A673 (cell line): ENCODE data around the gene RNF128. TPM values are rescaled to one million over a fixed set of nuclear protein-coding genes. Genes with fewer than 3 reads are reported as not detected.
"Not testable (repeated sequence)": the region's sequence is repeated elsewhere in the genome, so short reads cannot be mapped to it uniquely, and the experiment has no call there.

Experiments used
- BruUV-seq: library from RNA; stranded (reverse); fragments of 400-500 nt; replicated peaks from 2 replicates; lab custom pipeline; 2021; lab: Mats Ljungman, UMichigan
- CTCF ChIA-PET: fragments of 300-600 bp; sonication (Branson Sonifier 250); formaldehyde crosslinking; loops from one replicate; lab custom pipeline; 2022; ENCODE audit warnings: antibody characterized with exemption; lab: Charles Lee
- POLR2A ChIA-PET: fragments of 300-600 bp; sonication (Branson Sonifier 250); formaldehyde crosslinking; loops from one replicate; lab custom pipeline; 2022; ENCODE audit warnings: antibody characterized with exemption; ENCODE audit not compliant: low non-redundant PET; lab: Charles Lee
- DNase-seq: peaks from one replicate; pipeline ENCODE4 v3.0.0-alpha.2; 2015; ENCODE audit warnings: low spot score
- H3K27ac ChIP-seq: fragments of 200-600 bp; sonication (generic); 2 replicates; pipeline ENCODE4 v1.5.1; 2016; ENCODE audit warnings: mixed run types, low read depth, mild to moderate bottlenecking, mixed read lengths, antibody characterized with exemption, low read length; ENCODE audit not compliant: poor library complexity, severe bottlenecking
- H3K27me3 ChIP-seq: fragments of 200-600 bp; sonication (generic); replicated peaks from 2 replicates; pipeline ENCODE4 v1.6.1; 2017; ENCODE audit warnings: mixed run types, low read depth, mild to moderate bottlenecking, mixed read lengths, antibody characterized with exemption, low read length; ENCODE audit not compliant: insufficient read depth, poor library complexity
- H3K36me3 ChIP-seq: fragments of 200-600 bp; sonication (generic); 2 replicates; pipeline ENCODE4 v1.6.1; 2016; ENCODE audit warnings: mixed run types, mild to moderate bottlenecking, mixed read lengths, antibody characterized with exemption, low read length; ENCODE audit not compliant: insufficient read depth, poor library complexity, severe bottlenecking
- H3K4me1 ChIP-seq: fragments of 200-600 bp; sonication (generic); 2 replicates; pipeline ENCODE4 v1.6.1; 2017; ENCODE audit warnings: mixed run types, mild to moderate bottlenecking, mixed read lengths, antibody characterized with exemption, low read length; ENCODE audit not compliant: insufficient read depth, poor library complexity, severe bottlenecking
- H3K4me3 ChIP-seq: fragments of 200-600 bp; sonication (generic); 2 replicates; pipeline ENCODE4 v1.5.1; 2016; ENCODE audit warnings: low read depth, mixed run types, mild to moderate bottlenecking, mixed read lengths, low read length; ENCODE audit not compliant: poor library complexity, severe bottlenecking
- H3K9me3 ChIP-seq: fragments of 200-600 bp; sonication (generic); 2 replicates; pipeline ENCODE4 v1.6.1; 2016; ENCODE audit warnings: mixed run types, low read depth, mild to moderate bottlenecking, mixed read lengths, antibody characterized with exemption, low read length; ENCODE audit not compliant: poor library complexity, severe bottlenecking
- CTCF ChIP-seq: fragments of 300-800, 200-600 bp; sonication (generic); conservative IDR thresholded peaks from 2 replicates; pipeline ENCODE4 v1.5.1; 2017; ENCODE audit warnings: low read depth, mild to moderate bottlenecking, antibody characterized with exemption, low read length, moderate library complexity, mixed read lengths
- EZH2 ChIP-seq: fragments of 200-600 bp; sonication (generic); IDR thresholded peaks from 2 replicates; pipeline ENCODE4 v1.6.1; 2017; ENCODE audit warnings: borderline replicate concordance, low read depth, mild to moderate bottlenecking, mixed read lengths, antibody characterized with exemption, low read length; ENCODE audit not compliant: poor library complexity, severe bottlenecking
- intact Hi-C: fragments of 100-400 bp; cut with micrococcal nuclease; formaldehyde crosslinking; loops from one replicate; pipeline ENCODE4 v1.10.0; 2022; ENCODE audit not compliant: unreplicated experiment
- total RNA-seq: library from RNA; stranded (reverse); gene quantifications from 2 replicates; pipeline ENCODE4 v1.2.3, GENCODE V29; 2021

The RNF128 gene
- total RNA-seq, 1 experiment from 2014 or later, result not detected

- Histone ChIP-seq H3K36me3 (no peaks in the 10 kb centered on the region), H3K27me3 (peaks cover 29% of the 10 kb centered on the region), H3K27ac (no peak overlapping the region), H3K4me3 (peak overlapping the region; percentile 49), H3K9me3 (no peaks in the 10 kb centered on the region), H3K4me1 (no peaks in the 10 kb centered on the region)
- ChIA-PET CTCF (interaction anchor here (0.6 kb wide), 1 partner anchor 46 kb away, joined by 3 read pairs; no protein-coding TSS in a partner anchor), POLR2A (no interaction called here)
- no TSS peak for BruUV-seq
- no peak for DNase-seq
- TF ChIP-seq CTCF, result no peak
- no peak for TF ChIP-seq EZH2
- intact Hi-C loops, result no loop called here
Measured at GRCh38 chrX:106802063-106802387, 75.5 kb downstream of the RNF128 start.

- no peaks in the 10 kb centered on the region for H3K36me3 ChIP-seq
- DNase-seq, result peak; percentile 89
- ChIA-PET POLR2A (no interaction called here), CTCF (interaction anchor here (0.6 kb wide), 1 partner anchor 45 kb away, joined by 3 read pairs; no protein-coding TSS in a partner anchor)
- peak within 1 kb of the TSS; percentile 49 for H3K4me3 ChIP-seq
- TF ChIP-seq EZH2 (no peak), CTCF (no peak)
- H3K9me3 ChIP-seq, result no peaks in the 10 kb centered on the region
- H3K27ac ChIP-seq, result no peak within 1 kb of the TSS
- H3K4me1 ChIP-seq, result no peaks in the 10 kb centered on the region
- peaks cover 29% of the 10 kb centered on the region for H3K27me3 ChIP-seq
- intact Hi-C loops, result no loop called here
- no TSS peak for BruUV-seq
Measured at GRCh38 chrX:106802388-106803275, 76.1 kb downstream of the RNF128 start, which contains the start of gene TBC1D8B. TBC1D8B (plus strand) TSS chrX:106802673; CDS start chrX:106802854, 181 bp downstream.

DNA sequence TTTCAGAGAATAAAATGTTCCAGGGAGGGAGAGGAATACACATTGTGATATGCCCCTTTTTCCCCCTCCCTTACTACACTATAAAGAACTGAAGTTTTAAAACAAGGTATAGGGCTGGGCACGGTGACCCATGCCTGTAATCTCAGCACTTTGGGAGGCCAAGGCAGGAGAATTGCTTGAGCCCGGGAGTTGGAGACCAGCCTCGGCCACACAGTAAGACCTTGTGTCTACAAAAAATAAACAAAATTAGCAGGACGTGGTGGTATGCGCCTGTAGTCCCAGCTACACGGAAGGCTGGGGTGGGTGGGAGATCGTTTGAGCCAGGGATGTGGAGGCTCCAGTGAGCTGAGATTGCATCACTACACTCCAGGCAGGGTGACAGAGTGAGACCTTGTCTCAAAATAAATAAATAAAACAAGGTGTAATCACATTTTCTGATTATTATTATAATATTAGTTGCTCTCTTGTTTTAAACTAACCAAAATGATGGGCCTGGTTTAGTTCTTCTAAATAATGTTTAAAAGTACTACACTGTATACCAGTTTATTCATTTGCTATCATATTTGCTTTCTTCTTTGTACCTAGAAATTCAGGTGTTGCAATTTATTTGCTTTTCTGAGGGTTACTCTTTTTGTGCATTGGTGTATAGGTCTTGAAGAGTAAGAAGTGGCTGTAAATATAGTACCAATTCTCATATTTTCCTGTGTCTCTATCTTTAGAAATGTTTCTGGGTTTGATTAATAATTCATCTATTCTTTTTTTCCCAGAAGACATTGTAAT, 84.8 kb downstream of the RNF128 start:
- H3K27ac ChIP-seq, result no peak overlapping the region
- no peaks in the 10 kb centered on the region for H3K9me3 ChIP-seq
- ChIA-PET POLR2A (no interaction called here), CTCF (no interaction called here)
- peaks cover 3% of the 10 kb centered on the region for H3K27me3 ChIP-seq
- no peaks in the 10 kb centered on the region for H3K4me1 ChIP-seq
- TF ChIP-seq CTCF (no peak), EZH2 (no peak)
- H3K36me3 ChIP-seq, result no peaks in the 10 kb centered on the region
- no peak overlapping the region for H3K4me3 ChIP-seq
- BruUV-seq, result no TSS peak
- intact Hi-C loops, result no loop called here
- DNase-seq, result no peak

DNA sequence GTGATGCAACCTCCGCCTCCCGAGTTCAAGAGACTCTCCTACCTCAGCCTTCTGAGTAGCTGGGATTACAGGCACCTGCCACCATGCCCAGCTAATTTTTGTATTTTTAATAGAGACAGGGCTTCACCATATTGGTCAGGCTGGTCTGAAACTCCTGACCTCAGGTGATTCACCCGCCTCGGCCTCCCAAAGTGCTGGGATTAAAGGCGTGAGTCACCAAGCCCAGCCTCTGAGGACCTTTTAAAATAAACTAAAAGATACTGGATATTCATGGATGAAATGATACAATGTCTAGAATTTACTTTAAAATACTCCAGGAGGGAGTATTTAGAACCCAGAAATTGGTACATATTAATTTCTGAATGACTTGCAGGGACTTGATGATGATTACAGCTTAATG, 86.4 kb downstream of the RNF128 start:
- H3K27me3 ChIP-seq, CTCF ChIA-PET, H3K36me3 ChIP-seq, H3K27ac ChIP-seq, H3K4me1 ChIP-seq, intact Hi-C loops, POLR2A ChIA-PET, H3K4me3 ChIP-seq, BruUV-seq, DNase-seq, H3K9me3 ChIP-seq: not testable (repeated sequence)

- DNase-seq, BruUV-seq, CTCF ChIA-PET, H3K36me3 ChIP-seq, H3K4me3 ChIP-seq, H3K4me1 ChIP-seq, H3K27me3 ChIP-seq, H3K27ac ChIP-seq, POLR2A ChIA-PET, H3K9me3 ChIP-seq, intact Hi-C loops: not testable (repeated sequence)
Measured at GRCh38 chrX:106814093-106814492, 87.6 kb downstream of the RNF128 start.
